GM12878 (cell line): Measurements from ENCODE around the gene HINFP.

Experiments used
- EZH2 ChIP-seq: IDR thresholded peaks from 2 replicates; pipeline ENCODE4 v1.6.1; 2012; ENCODE audit warnings: low read depth, mild to moderate bottlenecking, control low read depth, inconsistent platforms, low read length, borderline replicate concordance; ENCODE audit not compliant: control insufficient read depth
- MLLT1 ChIP-seq: fragments of 450-650 bp; IDR thresholded peaks from 2 replicates; pipeline ENCODE4 v1.6.1; 2016; ENCODE audit warnings: mild to moderate bottlenecking
- POLR2A ChIP-seq: IDR thresholded peaks from 2 replicates; pipeline ENCODE4 v1.6.1; 2011; ENCODE audit warnings: low read depth, mild to moderate bottlenecking, low read length
- SUZ12 ChIP-seq: fragments of 200-600 bp; sonication (generic); IDR thresholded peaks from one replicate; pipeline ENCODE4 v1.6.1; 2018; ENCODE audit warnings: antibody characterized with exemption, mild to moderate bottlenecking; ENCODE audit not compliant: unreplicated experiment
- ZZZ3 ChIP-seq: IDR thresholded peaks from 2 replicates; pipeline ENCODE4 v1.6.1; 2011; ENCODE audit warnings: low read depth; ENCODE audit not compliant: control insufficient read depth, insufficient read length
- TF ChIP-seq, protein P1 (sequence below): IDR thresholded peaks from 2 replicates; pipeline ENCODE4 v1.6.1; 2011; ENCODE audit warnings: low read depth, low read length, improper control_type of control experiment, borderline replicate concordance
- TF ChIP-seq, protein P2 (sequence below), 3 experiments: IDR thresholded peaks in 2 of 3; conservative IDR thresholded peaks in 1 of 3; 2 replicates each; pipeline ENCODE4 v1.5.1; 2011; ENCODE audit warnings: low read depth in 3 of 3, low read length in 3 of 3, mild to moderate bottlenecking in 3 of 3, control low read depth in 2 of 3, moderate library complexity in 2 of 3, inconsistent platforms in 1 of 3, mixed read lengths in 1 of 3; ENCODE audit not compliant: control insufficient read depth in 2 of 3, insufficient read depth in 1 of 3; ENCODE audit errors: extremely low read depth in 1 of 3

DNA sequence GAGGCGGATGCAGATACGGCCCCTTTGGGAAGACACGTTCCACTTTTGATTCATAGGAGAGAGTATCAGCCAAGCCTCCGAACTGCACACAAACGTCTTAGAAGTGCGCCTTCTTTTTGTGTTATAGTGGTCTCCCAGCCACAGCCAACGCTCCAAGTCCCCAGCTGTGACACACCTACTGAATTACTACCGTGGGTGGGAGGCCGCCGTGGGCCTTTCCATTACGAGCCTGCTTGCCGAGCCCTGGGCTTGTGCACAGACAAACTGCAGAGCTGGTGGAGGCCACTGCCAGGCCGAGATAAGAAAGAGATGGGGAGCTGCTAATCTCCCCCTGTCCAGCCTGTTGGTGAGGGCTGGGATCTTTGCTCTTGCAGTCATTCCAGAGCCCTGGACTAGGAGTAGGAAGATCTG lies 35.9 kb upstream of the HINFP start:
- TF ChIP-seq, protein P1, sequence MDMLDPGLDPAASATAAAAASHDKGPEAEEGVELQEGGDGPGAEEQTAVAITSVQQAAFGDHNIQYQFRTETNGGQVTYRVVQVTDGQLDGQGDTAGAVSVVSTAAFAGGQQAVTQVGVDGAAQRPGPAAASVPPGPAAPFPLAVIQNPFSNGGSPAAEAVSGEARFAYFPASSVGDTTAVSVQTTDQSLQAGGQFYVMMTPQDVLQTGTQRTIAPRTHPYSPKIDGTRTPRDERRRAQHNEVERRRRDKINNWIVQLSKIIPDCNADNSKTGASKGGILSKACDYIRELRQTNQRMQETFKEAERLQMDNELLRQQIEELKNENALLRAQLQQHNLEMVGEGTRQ: no peak
- TF ChIP-seq, protein P2, sequence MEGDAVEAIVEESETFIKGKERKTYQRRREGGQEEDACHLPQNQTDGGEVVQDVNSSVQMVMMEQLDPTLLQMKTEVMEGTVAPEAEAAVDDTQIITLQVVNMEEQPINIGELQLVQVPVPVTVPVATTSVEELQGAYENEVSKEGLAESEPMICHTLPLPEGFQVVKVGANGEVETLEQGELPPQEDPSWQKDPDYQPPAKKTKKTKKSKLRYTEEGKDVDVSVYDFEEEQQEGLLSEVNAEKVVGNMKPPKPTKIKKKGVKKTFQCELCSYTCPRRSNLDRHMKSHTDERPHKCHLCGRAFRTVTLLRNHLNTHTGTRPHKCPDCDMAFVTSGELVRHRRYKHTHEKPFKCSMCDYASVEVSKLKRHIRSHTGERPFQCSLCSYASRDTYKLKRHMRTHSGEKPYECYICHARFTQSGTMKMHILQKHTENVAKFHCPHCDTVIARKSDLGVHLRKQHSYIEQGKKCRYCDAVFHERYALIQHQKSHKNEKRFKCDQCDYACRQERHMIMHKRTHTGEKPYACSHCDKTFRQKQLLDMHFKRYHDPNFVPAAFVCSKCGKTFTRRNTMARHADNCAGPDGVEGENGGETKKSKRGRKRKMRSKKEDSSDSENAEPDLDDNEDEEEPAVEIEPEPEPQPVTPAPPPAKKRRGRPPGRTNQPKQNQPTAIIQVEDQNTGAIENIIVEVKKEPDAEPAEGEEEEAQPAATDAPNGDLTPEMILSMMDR (IDR thresholded peaks at IDR 0.05 in 2 of 3, conservative IDR thresholded peaks at IDR 0.05 in 1 of 3; ENCODE audit: control insufficient read depth in 2 of 3, extremely low read depth in 1 of 3, insufficient read depth in 1 of 3, low read depth in 3 of 3, low read length in 3 of 3): no peak
- TF ChIP-seq EZH2 (no peak), MLLT1 (no peak), SUZ12 (no peak), ZZZ3 (no peak), POLR2A (no peak)
